Stimulated activated CD8-positive, alpha-beta memory T cell treated with anti-CD3 and anti-CD28 coated beads, Interleukin-7, amount 100 ng/mL, for 1 hour (primary cell): ENCODE measurements around the gene CAMKK2.
A peak's percentile ranks its signal among the peaks of the same experiment; 100 is the strongest.
"Not testable (repeated sequence)": the region's sequence is repeated elsewhere in the genome, so short reads cannot be mapped to it uniquely, and the experiment has no call there.

Experiments used
- DNase-seq, 2 donors: peaks; one replicate each; pipeline ENCODE4 v3.0.0-alpha.2; 2020; ENCODE audit warnings: low read depth in 2 of 2

CAMKK2 gene

GRCh38 chr12:121223292-121224285, 72.9 kb downstream of the CAMKK2 start:
- DNase-seq, result no peak

- DNase-seq, result no peak
These were observed 73.7 kb downstream of the CAMKK2 start for GRCh38 chr12:121222847-121223246.

- no peak for DNase-seq
These were observed 77.0 kb downstream of the CAMKK2 start for GRCh38 chr12:121219353-121219986.

GRCh38 chr12:121218588-121219352, 77.7 kb downstream of the CAMKK2 start:
- no peak for DNase-seq

GRCh38 chr12:121217761-121218160, 78.7 kb downstream of the CAMKK2 start:
- no peak for DNase-seq

- DNase-seq, result no peak
These were observed 79.4 kb downstream of the CAMKK2 start for GRCh38 chr12:121217063-121217462.

GRCh38 chr12:121216102-121216501, 80.4 kb downstream of the CAMKK2 start:
- no peak for DNase-seq

GRCh38 chr12:121214855-121215745, 81.4 kb downstream of the CAMKK2 start:
- DNase-seq, result no peak

GRCh38 chr12:121214166-121214777, 82.2 kb downstream of the CAMKK2 start:
- no peak for DNase-seq

- DNase-seq, result no peak
These were observed 83.6 kb downstream of the CAMKK2 start for GRCh38 chr12:121212875-121213274.

GRCh38 chr12:121209624-121210572, 86.6 kb downstream of the CAMKK2 start, which contains the start of gene P2RX4:
P2RX4 (plus strand) TSS chr12:121210129; CDS start chr12:121210165, 36 bp downstream.
- DNase-seq, result peak; percentile 67 to 69

- no peak for DNase-seq
These were observed 87.3 kb downstream of the CAMKK2 start for GRCh38 chr12:121209221-121209620.

- not testable (repeated sequence) for DNase-seq
These were observed 87.9 kb downstream of the CAMKK2 start for GRCh38 chr12:121208571-121208970.

GRCh38 chr12:121205491-121205890, 91.0 kb downstream of the CAMKK2 start:
- DNase-seq, result no peak

- no peak for DNase-seq
These were observed 93.0 kb downstream of the CAMKK2 start for GRCh38 chr12:121203482-121203881.

GRCh38 chr12:121202407-121203355, 93.8 kb downstream of the CAMKK2 start:
- no peak for DNase-seq

- DNase-seq, result not testable (repeated sequence)
These were observed 95.4 kb downstream of the CAMKK2 start for GRCh38 chr12:121201140-121201539.

- no peak for DNase-seq
These were observed 97.6 kb downstream of the CAMKK2 start for GRCh38 chr12:121198949-121199348.
